Fibroblast of the aortic adventitia (primary cell): ENCODE results near the gene GDI1. TPM values are rescaled to one million over a fixed set of nuclear protein-coding genes. Genes with fewer than 3 reads are reported as not detected.

Source experiments
- DNase-seq: peaks from one replicate; pipeline ENCODE4 v3.0.0-alpha.2; 2010; ENCODE audit warnings: low read depth
- H3K4me3 ChIP-seq: 2 replicates; pipeline ENCODE4 v1.5.1; 2011; ENCODE audit warnings: low read depth, mild to moderate bottlenecking, control low read depth, low read length, moderate library complexity
- total RNA-seq: library from RNA; depleted of rRNA; stranded (reverse); fragments of >200 nt; gene quantifications from 2 replicates; pipeline ENCODE4 v1.2.3, GENCODE V29; 2012; ENCODE audit warnings: low replicate concordance
- TF ChIP-seq, protein P1 (sequence below): IDR thresholded peaks from 2 replicates; pipeline ENCODE4 v1.5.1; 2011; ENCODE audit warnings: mild to moderate bottlenecking, low read length, control low read depth, inconsistent platforms; ENCODE audit not compliant: insufficient read depth

The GDI1 gene
- total RNA-seq, 1 donor, result 115 TPM

- TF ChIP-seq, protein P1, sequence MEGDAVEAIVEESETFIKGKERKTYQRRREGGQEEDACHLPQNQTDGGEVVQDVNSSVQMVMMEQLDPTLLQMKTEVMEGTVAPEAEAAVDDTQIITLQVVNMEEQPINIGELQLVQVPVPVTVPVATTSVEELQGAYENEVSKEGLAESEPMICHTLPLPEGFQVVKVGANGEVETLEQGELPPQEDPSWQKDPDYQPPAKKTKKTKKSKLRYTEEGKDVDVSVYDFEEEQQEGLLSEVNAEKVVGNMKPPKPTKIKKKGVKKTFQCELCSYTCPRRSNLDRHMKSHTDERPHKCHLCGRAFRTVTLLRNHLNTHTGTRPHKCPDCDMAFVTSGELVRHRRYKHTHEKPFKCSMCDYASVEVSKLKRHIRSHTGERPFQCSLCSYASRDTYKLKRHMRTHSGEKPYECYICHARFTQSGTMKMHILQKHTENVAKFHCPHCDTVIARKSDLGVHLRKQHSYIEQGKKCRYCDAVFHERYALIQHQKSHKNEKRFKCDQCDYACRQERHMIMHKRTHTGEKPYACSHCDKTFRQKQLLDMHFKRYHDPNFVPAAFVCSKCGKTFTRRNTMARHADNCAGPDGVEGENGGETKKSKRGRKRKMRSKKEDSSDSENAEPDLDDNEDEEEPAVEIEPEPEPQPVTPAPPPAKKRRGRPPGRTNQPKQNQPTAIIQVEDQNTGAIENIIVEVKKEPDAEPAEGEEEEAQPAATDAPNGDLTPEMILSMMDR, result no peak
- DNase-seq, result no peak
- no peak overlapping the region for H3K4me3 ChIP-seq
Measured at GRCh38 chrX:154481911-154482601, 45.1 kb downstream of the GDI1 start.

- no peak for DNase-seq
Measured at GRCh38 chrX:154482786-154483185, 45.8 kb downstream of the GDI1 start.

DNA sequence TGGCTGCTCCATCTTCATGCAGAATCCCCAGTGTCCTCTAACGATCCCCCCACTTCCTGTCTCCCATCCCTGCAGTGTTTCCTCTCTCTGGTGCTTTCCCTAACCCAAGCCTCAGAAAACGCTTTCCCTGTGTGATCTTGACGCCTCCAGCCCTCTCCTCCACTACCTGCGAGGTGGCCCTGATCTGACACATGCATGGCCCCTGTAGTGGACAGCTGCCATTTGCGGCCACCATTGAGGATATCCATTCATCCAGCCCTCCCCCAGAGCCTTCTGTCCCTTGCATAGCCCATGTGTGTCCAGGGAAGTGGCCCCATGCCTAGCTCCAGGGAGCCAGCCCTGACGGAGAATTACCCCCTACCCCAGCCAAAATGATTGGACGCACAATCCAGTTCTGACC, 46.4 kb downstream of the GDI1 start:
- no peak overlapping the region for H3K4me3 ChIP-seq
- TF ChIP-seq, protein P1, result no peak
- DNase-seq, result no peak

More at GRCh38 chrX:154482786-154483185, 45.8 kb downstream of the GDI1 start:
- no peak overlapping the region for H3K4me3 ChIP-seq
- TF ChIP-seq, protein P1, result no peak

GRCh38 chrX:154484255-154485149, 47.5 kb downstream of the GDI1 start:
- DNase-seq, result no peak
- TF ChIP-seq, protein P1, result no peak
- no peak overlapping the region for H3K4me3 ChIP-seq

DNA sequence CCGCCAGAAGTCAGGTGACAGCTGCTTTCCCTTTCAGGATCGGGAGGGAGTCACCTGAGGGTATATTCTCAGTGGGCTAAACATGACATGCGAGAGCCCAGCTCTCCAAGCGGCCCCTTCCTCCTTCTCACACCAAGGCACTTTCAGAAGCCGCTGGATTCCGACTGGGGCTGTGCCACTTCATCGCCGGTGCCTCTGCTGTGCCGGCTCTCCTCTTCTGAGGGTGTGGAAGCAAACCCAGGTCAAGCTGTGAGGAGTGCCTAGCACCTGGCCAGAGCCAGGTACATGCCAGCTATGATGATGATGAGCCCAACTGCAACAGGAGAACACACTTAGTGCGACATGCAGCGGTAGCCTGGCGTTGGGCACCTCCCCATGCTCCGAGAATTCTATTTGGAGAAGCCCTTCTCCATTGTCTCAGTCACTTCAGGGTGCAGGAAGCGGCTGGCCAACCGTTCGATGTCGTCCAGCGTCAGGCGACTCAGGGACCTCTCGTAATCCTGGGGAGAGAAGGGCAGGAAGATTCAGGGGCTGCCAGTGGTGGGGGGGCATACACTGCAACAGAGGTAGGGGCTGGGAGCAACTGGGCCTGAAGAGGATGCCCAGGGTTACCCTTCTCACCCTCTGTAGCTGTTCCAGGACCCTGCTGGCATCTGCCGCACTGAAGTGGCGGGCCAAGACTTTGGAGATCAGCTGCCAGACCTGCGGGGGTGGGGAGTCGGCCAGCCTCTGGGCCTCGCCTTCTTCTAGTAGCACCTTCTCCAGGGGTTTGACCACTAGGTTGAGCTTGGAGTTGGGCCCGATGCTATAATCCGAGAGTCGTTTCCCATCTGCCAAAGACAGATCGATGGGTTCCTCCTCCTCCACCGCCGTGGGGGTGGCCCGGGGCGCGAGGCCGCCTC, 48.4 kb downstream of the GDI1 start:
- peak overlapping the region; percentile 67 for H3K4me3 ChIP-seq
- TF ChIP-seq, protein P1, result no peak
- no peak for DNase-seq

GRCh38 chrX:154486052-154486395, 49.1 kb downstream of the GDI1 start:
- TF ChIP-seq, protein P1, result no peak
- peak overlapping the region; percentile 67 for H3K4me3 ChIP-seq
- no peak for DNase-seq
